GM18507 (cell line): Measurements from ENCODE around the gene NVL.

Experiments used
- DNase-seq: peaks from one replicate; pipeline ENCODE4 v3.0.0; 2011; ENCODE audit warnings: low read depth; ENCODE audit not compliant: insufficient read length; ENCODE audit errors: extremely low spot score
- FAIRE-seq: peaks from 2 replicates; lab custom pipeline; 2011; peaks lifted over from hg19 to GRCh38; lab: Jason Lieb, UNC

Gene NVL

DNA sequence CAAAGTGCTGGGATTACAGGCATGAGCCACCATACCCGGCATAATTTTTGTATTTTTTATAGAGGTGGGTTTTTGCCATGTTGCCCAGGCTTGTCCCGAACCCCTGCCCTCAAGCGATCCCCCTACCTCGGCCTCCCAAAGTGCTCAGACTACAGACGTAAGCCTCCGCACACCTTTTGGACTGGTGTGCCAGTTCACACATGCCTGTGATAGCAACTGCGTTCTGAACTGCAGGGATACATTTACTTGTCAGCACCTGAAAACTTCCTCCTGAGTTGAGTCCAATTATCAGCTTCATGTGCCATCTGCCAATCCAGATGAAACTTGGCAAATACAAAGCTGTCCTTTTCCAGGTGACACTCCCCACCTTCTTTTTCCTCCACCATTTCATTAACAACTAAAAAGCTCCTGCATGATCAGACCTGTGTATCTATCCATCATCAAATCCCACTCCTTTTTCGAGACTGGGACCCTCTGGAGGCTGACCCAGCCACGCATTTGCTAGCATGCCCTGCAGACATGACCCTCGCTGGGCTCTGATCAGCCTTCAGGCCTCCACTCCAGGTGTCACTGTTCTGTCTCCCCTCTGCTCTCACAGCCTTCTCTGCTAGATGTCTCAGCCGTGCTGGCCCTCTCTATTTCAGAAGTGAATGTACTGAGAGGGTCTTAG, 149.1 kb downstream of the NVL start:
- DNase-seq (no peak), FAIRE-seq (no peak)

DNA sequence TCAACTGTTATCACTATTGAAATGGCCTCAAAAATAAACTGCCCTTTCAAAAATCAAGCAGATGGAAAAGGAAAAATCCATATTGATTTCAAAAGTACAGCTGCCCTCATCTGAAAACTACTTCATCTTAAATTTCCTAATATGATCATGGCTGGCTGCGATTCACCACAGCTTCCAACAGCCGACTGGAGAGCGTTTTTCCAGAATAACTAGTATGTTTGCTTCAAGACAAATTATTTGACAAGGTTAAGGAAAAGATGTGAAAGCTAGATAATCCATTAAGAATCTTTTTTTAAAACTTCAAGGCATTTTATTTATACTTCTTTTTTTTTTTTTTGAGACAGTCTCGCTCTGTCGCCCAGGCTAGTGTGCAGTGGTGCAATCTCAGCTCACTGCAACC, 151.1 kb downstream of the NVL start:
- FAIRE-seq: no peak
- DNase-seq: no peak

DNA sequence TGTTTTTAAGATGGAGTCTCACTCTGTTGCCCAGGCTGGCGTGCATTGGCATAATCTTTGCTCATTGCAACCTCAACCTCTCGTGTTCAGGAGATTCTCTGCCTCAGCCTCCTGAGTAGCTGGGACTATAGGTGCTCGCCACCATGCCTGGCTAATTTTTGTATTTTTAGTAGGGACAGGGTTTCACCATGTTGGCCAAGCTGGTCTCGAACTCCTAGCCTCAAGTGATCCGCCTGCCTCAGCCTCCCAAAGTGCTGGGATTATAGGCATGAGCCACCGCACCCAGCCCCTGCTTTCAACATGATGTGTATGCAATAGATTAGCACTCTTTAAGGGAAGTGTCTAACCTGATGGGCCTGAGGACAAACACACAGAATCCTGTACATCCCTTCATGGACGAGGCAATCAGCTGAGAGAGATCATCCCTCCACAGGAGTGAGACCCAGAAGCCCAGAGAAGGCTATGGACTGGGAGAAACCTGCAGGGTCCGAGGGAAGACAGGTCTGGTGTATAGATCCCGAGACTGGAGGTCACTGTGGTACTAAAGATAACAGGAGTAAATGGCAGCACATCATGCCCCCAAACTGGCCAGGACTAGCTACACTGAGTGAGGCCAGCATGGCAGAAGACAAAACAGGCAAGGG, 152.5 kb downstream of the NVL start:
- FAIRE-seq (no peak), DNase-seq (no peak)
